WTC11 (cell line): Measurements from ENCODE around the gene CACNA1B. TPM values are rescaled to one million over a fixed set of nuclear protein-coding genes. Genes with fewer than 3 reads are reported as not detected.
A peak's percentile ranks its signal among the peaks of the same experiment; 100 is the strongest.

Experiments used
- ATAC-seq: fragments of 200-7000 bp; cut with Tn5 transposase; 2 replicates; pipeline ENCODE4 v1.10.0; 2021; ENCODE audit warnings: mild to moderate bottlenecking, moderate library complexity
- CTCF ChIA-PET: fragments of 300-600 bp; sonication (Branson Sonifier 250); formaldehyde crosslinking; loops from one replicate; lab custom pipeline; 2021; ENCODE audit warnings: antibody characterized with exemption; lab: Charles Lee
- POLR2A ChIA-PET: fragments of 350-600 bp; sonication (Branson Sonifier 250); formaldehyde crosslinking; loops from one replicate; lab custom pipeline; 2021; ENCODE audit warnings: antibody characterized with exemption; lab: Charles Lee
- DNase-seq: peaks from one replicate; pipeline ENCODE4 v3.0.0; 2021; ENCODE audit warnings: low spot score
- H3K27ac Mint-ChIP-seq: 2 replicates; pipeline ENCODE4 v1.8.0; 2021; ENCODE audit warnings: mixed read lengths
- H3K27me3 Mint-ChIP-seq: 2 replicates; pipeline ENCODE4 v1.8.0; 2021; ENCODE audit warnings: low read depth, mild to moderate bottlenecking, moderate library complexity, mixed read lengths
- H3K36me3 Mint-ChIP-seq: 2 replicates; pipeline ENCODE4 v1.8.0; 2021; ENCODE audit warnings: mixed read lengths
- H3K4me1 Mint-ChIP-seq: 2 replicates; pipeline ENCODE4 v1.8.0; 2022; ENCODE audit warnings: mixed read lengths
- H3K4me3 Mint-ChIP-seq: 2 replicates; pipeline ENCODE4 v1.8.0; 2021; ENCODE audit warnings: mild to moderate bottlenecking, moderate library complexity, mixed read lengths
- H3K9me3 Mint-ChIP-seq: 2 replicates; pipeline ENCODE4 v1.8.0; 2021; ENCODE audit warnings: mixed read lengths
- CBFB ChIP-seq: sonication (generic); formaldehyde crosslinking; IDR thresholded peaks from 2 replicates; pipeline ENCODE4 v1.8.1; 2022; ENCODE audit warnings: mild to moderate bottlenecking, low read depth, missing genetic modification reagents
- CREM ChIP-seq: sonication (generic); formaldehyde crosslinking; IDR thresholded peaks from 2 replicates; pipeline ENCODE4 v1.8.1; 2022; ENCODE audit warnings: mild to moderate bottlenecking, missing genetic modification reagents, moderate library complexity
- E2F1 ChIP-seq: sonication (generic); formaldehyde crosslinking; IDR thresholded peaks from 2 replicates; pipeline ENCODE4 v1.8.0; 2022; ENCODE audit warnings: mild to moderate bottlenecking, missing genetic modification reagents
- ELF4 ChIP-seq: sonication (generic); formaldehyde crosslinking; IDR thresholded peaks from 2 replicates; pipeline ENCODE4 v1.8.1; 2022; ENCODE audit warnings: low read depth, mild to moderate bottlenecking, moderate library complexity, missing genetic modification reagents
- FOXP4 ChIP-seq: sonication (generic); formaldehyde crosslinking; IDR thresholded peaks from 2 replicates; pipeline ENCODE4 v1.8.0; 2022; ENCODE audit warnings: mild to moderate bottlenecking, missing genetic modification reagents
- GABPB1 ChIP-seq: sonication (generic); formaldehyde crosslinking; IDR thresholded peaks from 2 replicates; pipeline ENCODE4 v1.8.1; 2023; ENCODE audit warnings: mild to moderate bottlenecking, missing genetic modification reagents
- JUN ChIP-seq: sonication (generic); formaldehyde crosslinking; IDR thresholded peaks from 2 replicates; pipeline ENCODE4 v1.8.0; 2023; ENCODE audit warnings: mild to moderate bottlenecking, missing genetic modification reagents
- MAX ChIP-seq: sonication (generic); formaldehyde crosslinking; IDR thresholded peaks from 2 replicates; pipeline ENCODE4 v1.8.0; 2022; ENCODE audit warnings: mild to moderate bottlenecking, missing genetic modification reagents
- MXD4 ChIP-seq: fragments of 250-450 bp; sonication (Bioruptor Pico); IDR thresholded peaks from 2 replicates; pipeline ENCODE4 v1.8.0; 2021; ENCODE audit warnings: mild to moderate bottlenecking, moderate library complexity, borderline replicate concordance
- NFATC4 ChIP-seq: fragments of 250-450 bp; sonication (Bioruptor Pico); IDR thresholded peaks from 2 replicates; pipeline ENCODE4 v1.9.0; 2021; ENCODE audit warnings: mild to moderate bottlenecking
- PREB ChIP-seq: sonication (generic); formaldehyde crosslinking; IDR thresholded peaks from 2 replicates; pipeline ENCODE4 v1.8.1; 2022; ENCODE audit warnings: mild to moderate bottlenecking, missing genetic modification reagents, moderate library complexity, borderline replicate concordance
- PRRX2 ChIP-seq: fragments of 250-450 bp; sonication (Bioruptor Pico); IDR thresholded peaks from 2 replicates; pipeline ENCODE4 v1.8.0; 2021; ENCODE audit warnings: mild to moderate bottlenecking
- RELA ChIP-seq: sonication (generic); formaldehyde crosslinking; IDR thresholded peaks from 2 replicates; pipeline ENCODE4 v1.8.1; 2022; ENCODE audit warnings: missing genetic modification reagents, mild to moderate bottlenecking, borderline replicate concordance
- SMAD4 ChIP-seq: sonication (generic); formaldehyde crosslinking; IDR thresholded peaks from 2 replicates; pipeline ENCODE4 v1.8.0; 2022; ENCODE audit warnings: mild to moderate bottlenecking, missing genetic modification reagents
- TEAD4 ChIP-seq: sonication (generic); formaldehyde crosslinking; IDR thresholded peaks from 2 replicates; pipeline ENCODE4 v1.8.0; 2022; ENCODE audit warnings: mild to moderate bottlenecking, missing genetic modification reagents
- ZBTB21 ChIP-seq: sonication (generic); formaldehyde crosslinking; IDR thresholded peaks from 2 replicates; pipeline ENCODE4 v1.8.1; 2023; ENCODE audit warnings: mild to moderate bottlenecking, missing genetic modification reagents, borderline replicate concordance
- ZBTB43 ChIP-seq: sonication (generic); formaldehyde crosslinking; IDR thresholded peaks from 2 replicates; pipeline ENCODE4 v1.8.1; 2023; ENCODE audit warnings: mild to moderate bottlenecking, missing genetic modification reagents
- ZNF121 ChIP-seq: sonication (generic); formaldehyde crosslinking; IDR thresholded peaks from 2 replicates; pipeline ENCODE4 v1.8.0; 2023; ENCODE audit warnings: missing genetic modification reagents
- ZNF138 ChIP-seq: sonication (generic); formaldehyde crosslinking; conservative IDR thresholded peaks from 2 replicates; pipeline ENCODE4 v1.8.1; 2022; ENCODE audit warnings: mild to moderate bottlenecking, moderate library complexity, missing genetic modification reagents
- ZNF416 ChIP-seq: fragments of 250-450 bp; sonication (Bioruptor Pico); IDR thresholded peaks from 2 replicates; pipeline ENCODE4 v1.9.0; 2021; ENCODE audit warnings: mild to moderate bottlenecking, inconsistent platforms
- ZNF423 ChIP-seq: fragments of 250-450 bp; sonication (Bioruptor Pico); IDR thresholded peaks from 2 replicates; pipeline ENCODE4 v2.1.2; 2022; ENCODE audit warnings: mild to moderate bottlenecking, moderate library complexity
- total RNA-seq: library from RNA; stranded (reverse); gene quantifications from 3 replicates; pipeline ENCODE4 v1.2.3, GENCODE V29; 2021
- TF ChIP-seq, protein P1 (sequence below): fragments of 250-450 bp; sonication (Bioruptor Pico); IDR thresholded peaks from 2 replicates; pipeline ENCODE4 v1.8.0; 2021; ENCODE audit warnings: mild to moderate bottlenecking
- TF ChIP-seq, protein P2 (sequence below): sonication (generic); formaldehyde crosslinking; IDR thresholded peaks from 2 replicates; pipeline ENCODE4 v1.8.0; 2022; ENCODE audit warnings: missing genetic modification reagents

Gene CACNA1B
- total RNA-seq, 1 experiment from 2014 or later: 8.4 TPM

GRCh38 chr9:138071731-138072130 is 194.1 kb downstream of the CACNA1B start:
- H3K27me3 Mint-ChIP-seq: no peaks in the 10 kb centered on the region
- H3K27ac Mint-ChIP-seq: no peak overlapping the region; the same call in 1 of the 2 replicates
- no peak overlapping the region for H3K4me3 Mint-ChIP-seq
- ATAC-seq (no peak), DNase-seq (no peak)
- TF ChIP-seq ELF4 (CRISPR knock-in tag) (no peak), ZNF423 (CRISPR knock-in tag) (no peak), ZBTB21 (CRISPR knock-in tag) (no peak), JUN (no peak), E2F1 (CRISPR knock-in tag) (no peak), GABPB1 (CRISPR knock-in tag) (no peak), CBFB (CRISPR knock-in tag) (no peak), CREM (CRISPR knock-in tag) (no peak), FOXP4 (CRISPR knock-in tag) (no peak)
- TF ChIP-seq, protein P1, sequence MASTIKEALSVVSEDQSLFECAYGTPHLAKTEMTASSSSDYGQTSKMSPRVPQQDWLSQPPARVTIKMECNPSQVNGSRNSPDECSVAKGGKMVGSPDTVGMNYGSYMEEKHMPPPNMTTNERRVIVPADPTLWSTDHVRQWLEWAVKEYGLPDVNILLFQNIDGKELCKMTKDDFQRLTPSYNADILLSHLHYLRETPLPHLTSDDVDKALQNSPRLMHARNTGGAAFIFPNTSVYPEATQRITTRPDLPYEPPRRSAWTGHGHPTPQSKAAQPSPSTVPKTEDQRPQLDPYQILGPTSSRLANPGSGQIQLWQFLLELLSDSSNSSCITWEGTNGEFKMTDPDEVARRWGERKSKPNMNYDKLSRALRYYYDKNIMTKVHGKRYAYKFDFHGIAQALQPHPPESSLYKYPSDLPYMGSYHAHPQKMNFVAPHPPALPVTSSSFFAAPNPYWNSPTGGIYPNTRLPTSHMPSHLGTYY (CRISPR knock-in tag): no peak
- H3K4me1 Mint-ChIP-seq: peaks cover 51% of the 10 kb centered on the region
- H3K36me3 Mint-ChIP-seq: no peaks in the 10 kb centered on the region
- CTCF ChIA-PET: no interaction called here
- no peaks in the 10 kb centered on the region for H3K9me3 Mint-ChIP-seq
- POLR2A ChIA-PET: no interaction called here

GRCh38 chr9:138072161-138072842 is 194.7 kb downstream of the CACNA1B start:
- CTCF ChIA-PET: interaction anchor here (0.5 to 1.0 kb wide), 3 partner anchors 28 to 36 kb away, joined by 3 to 5 read pairs (median 3); no protein-coding TSS in a partner anchor
- no peak overlapping the region for H3K4me3 Mint-ChIP-seq
- DNase-seq: no peak
- TF ChIP-seq TEAD4 (CRISPR knock-in tag) (no peak), ZNF121 (CRISPR knock-in tag) (no peak), PRRX2 (CRISPR knock-in tag) (no peak), ZNF138 (CRISPR knock-in tag) (no peak), PREB (CRISPR knock-in tag) (no peak), RELA (no peak), ZBTB43 (CRISPR knock-in tag) (no peak), ZNF416 (CRISPR knock-in tag) (no peak), FOXP4 (CRISPR knock-in tag) (no peak), NFATC4 (CRISPR knock-in tag) (no peak), MAX (CRISPR knock-in tag) (no peak), MXD4 (CRISPR knock-in tag) (no peak), SMAD4 (CRISPR knock-in tag) (no peak)
- TF ChIP-seq, protein P2, sequence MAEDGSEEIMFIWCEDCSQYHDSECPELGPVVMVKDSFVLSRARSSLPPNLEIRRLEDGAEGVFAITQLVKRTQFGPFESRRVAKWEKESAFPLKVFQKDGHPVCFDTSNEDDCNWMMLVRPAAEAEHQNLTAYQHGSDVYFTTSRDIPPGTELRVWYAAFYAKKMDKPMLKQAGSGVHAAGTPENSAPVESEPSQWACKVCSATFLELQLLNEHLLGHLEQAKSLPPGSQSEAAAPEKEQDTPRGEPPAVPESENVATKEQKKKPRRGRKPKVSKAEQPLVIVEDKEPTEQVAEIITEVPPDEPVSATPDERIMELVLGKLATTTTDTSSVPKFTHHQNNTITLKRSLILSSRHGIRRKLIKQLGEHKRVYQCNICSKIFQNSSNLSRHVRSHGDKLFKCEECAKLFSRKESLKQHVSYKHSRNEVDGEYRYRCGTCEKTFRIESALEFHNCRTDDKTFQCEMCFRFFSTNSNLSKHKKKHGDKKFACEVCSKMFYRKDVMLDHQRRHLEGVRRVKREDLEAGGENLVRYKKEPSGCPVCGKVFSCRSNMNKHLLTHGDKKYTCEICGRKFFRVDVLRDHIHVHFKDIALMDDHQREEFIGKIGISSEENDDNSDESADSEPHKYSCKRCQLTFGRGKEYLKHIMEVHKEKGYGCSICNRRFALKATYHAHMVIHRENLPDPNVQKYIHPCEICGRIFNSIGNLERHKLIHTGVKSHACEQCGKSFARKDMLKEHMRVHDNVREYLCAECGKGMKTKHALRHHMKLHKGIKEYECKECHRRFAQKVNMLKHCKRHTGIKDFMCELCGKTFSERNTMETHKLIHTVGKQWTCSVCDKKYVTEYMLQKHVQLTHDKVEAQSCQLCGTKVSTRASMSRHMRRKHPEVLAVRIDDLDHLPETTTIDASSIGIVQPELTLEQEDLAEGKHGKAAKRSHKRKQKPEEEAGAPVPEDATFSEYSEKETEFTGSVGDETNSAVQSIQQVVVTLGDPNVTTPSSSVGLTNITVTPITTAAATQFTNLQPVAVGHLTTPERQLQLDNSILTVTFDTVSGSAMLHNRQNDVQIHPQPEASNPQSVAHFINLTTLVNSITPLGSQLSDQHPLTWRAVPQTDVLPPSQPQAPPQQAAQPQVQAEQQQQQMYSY: no peak

More at GRCh38 chr9:138072161-138072842, 194.7 kb downstream of the CACNA1B start:
- Mint-ChIP-seq H3K36me3 (peaks cover 2% of the 10 kb centered on the region), H3K27me3 (no peaks in the 10 kb centered on the region), H3K27ac (peak overlapping the region; percentile 46; the same call in 1 of the 2 replicates), H3K4me1 (peaks cover 51% of the 10 kb centered on the region), H3K9me3 (no peaks in the 10 kb centered on the region)
- POLR2A ChIA-PET: no interaction called here
- no peak for ATAC-seq
